Lower lobe of right lung (tissue), 2 donors: Measurements from ENCODE around the gene RASSF8. TPM values are rescaled to one million over a fixed set of nuclear protein-coding genes. Genes with fewer than 3 reads are reported as not detected.
"Not testable (repeated sequence)": the region's sequence is repeated elsewhere in the genome, so short reads cannot be mapped to it uniquely, and the experiment has no call there.

Experiments
- ATAC-seq, 2 donors: fragments of 200-7000 bp; cut with Tn5 transposase; one replicate each; pipeline ENCODE4 v1.9.1; 2020 to 2022; ENCODE audit warnings: mild to moderate bottlenecking in 2 of 2, moderate library complexity in 2 of 2
- DNase-seq: peaks from one replicate; pipeline ENCODE4 v3.0.0-alpha.2; 2020
- H3K27ac ChIP-seq: fragments of 200-600 bp; one replicate; pipeline ENCODE4 v1.8.0; 2022
- H3K27me3 ChIP-seq: fragments of 200-600 bp; one replicate; pipeline ENCODE4 v1.8.0; 2022; ENCODE audit warnings: low read depth
- H3K36me3 ChIP-seq: fragments of 200-600 bp; one replicate; pipeline ENCODE4 v1.8.0; 2022; ENCODE audit warnings: mild to moderate bottlenecking
- H3K4me1 ChIP-seq: fragments of 200-600 bp; one replicate; pipeline ENCODE4 v1.8.0; 2022
- H3K4me3 ChIP-seq: fragments of 200-600 bp; one replicate; pipeline ENCODE4 v1.8.0; 2022; ENCODE audit warnings: mild to moderate bottlenecking
- H3K9me3 ChIP-seq: fragments of 200-600 bp; one replicate; pipeline ENCODE4 v1.8.0; 2022
- intact Hi-C: fragments of 100-400 bp; cut with DNase I; formaldehyde crosslinking; loops from one replicate; pipeline ENCODE4 v1.11.0; 2022
- total RNA-seq: library from RNA; stranded (reverse); fragmentation: NEBNext Ultra II Directional; extraction: Animal tissue kit (Norgen Biotek cat#: 25700); gene quantifications from one replicate; pipeline ENCODE4 v1.2.1, GENCODE V29; 2021
- TF ChIP-seq, protein P1 (sequence below): fragments of 200-600 bp; IDR thresholded peaks from one replicate; pipeline ENCODE4 v1.8.0; 2022; ENCODE audit warnings: antibody characterized with exemption, mild to moderate bottlenecking
- donor health status: DM: no; HTN: yes; CAD: no; lungs with severe emphysema.

Gene RASSF8
- total RNA-seq, 1 donor from 2014 or later, result 62.1 TPM

DNA sequence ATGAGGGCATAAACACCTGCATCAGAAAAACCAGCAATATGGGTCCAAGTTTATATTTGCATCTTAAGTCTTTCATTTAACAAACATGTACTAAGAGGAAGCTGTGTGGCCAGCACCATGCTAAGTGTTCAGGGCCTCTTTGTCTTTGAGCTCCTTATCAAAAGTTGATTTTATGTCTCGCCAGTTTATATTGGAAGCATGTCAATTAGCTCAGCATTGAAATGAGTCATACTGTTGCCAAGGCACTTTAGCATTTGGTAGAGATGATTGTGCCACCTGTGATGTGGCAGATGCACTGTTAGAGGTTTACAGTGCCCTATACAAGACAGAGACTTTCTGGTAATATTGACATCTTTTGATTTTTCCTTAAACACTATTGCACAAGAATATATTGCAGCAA, 97.9 kb downstream of the RASSF8 start:
- H3K36me3 ChIP-seq, result no peaks in the 10 kb centered on the region
- TF ChIP-seq, protein P1, sequence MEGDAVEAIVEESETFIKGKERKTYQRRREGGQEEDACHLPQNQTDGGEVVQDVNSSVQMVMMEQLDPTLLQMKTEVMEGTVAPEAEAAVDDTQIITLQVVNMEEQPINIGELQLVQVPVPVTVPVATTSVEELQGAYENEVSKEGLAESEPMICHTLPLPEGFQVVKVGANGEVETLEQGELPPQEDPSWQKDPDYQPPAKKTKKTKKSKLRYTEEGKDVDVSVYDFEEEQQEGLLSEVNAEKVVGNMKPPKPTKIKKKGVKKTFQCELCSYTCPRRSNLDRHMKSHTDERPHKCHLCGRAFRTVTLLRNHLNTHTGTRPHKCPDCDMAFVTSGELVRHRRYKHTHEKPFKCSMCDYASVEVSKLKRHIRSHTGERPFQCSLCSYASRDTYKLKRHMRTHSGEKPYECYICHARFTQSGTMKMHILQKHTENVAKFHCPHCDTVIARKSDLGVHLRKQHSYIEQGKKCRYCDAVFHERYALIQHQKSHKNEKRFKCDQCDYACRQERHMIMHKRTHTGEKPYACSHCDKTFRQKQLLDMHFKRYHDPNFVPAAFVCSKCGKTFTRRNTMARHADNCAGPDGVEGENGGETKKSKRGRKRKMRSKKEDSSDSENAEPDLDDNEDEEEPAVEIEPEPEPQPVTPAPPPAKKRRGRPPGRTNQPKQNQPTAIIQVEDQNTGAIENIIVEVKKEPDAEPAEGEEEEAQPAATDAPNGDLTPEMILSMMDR, result no peak
- intact Hi-C loops, result no loop called here
- H3K9me3 ChIP-seq, result no peaks in the 10 kb centered on the region
- H3K4me3 ChIP-seq, result no peak overlapping the region
- H3K4me1 ChIP-seq, result peaks cover 5% of the 10 kb centered on the region
- ATAC-seq, result peak; percentile 75 to 89
- DNase-seq, result no peak
- no peak overlapping the region for H3K27ac ChIP-seq
- no peaks in the 10 kb centered on the region for H3K27me3 ChIP-seq

DNA sequence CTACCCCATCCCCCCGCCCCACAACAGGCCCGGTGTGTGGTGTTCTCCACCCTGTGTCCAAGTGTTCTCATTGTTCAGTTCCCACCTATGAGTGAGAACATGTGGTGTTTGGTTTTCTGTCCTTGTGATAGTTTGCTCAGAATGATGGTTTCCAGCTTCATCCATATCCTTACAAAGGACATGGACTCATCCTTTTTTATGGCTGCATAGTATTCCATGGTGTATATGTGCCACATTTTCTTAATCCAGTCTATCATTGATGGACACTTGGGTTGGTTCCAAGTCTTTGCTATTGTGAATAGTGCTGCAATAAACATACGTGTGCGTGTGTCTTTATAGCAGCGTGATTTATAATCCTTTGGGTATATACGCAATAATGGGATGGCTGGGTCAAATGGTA, 98.8 kb downstream of the RASSF8 start:
- H3K36me3 ChIP-seq, H3K27me3 ChIP-seq, H3K4me3 ChIP-seq, DNase-seq, H3K9me3 ChIP-seq, H3K27ac ChIP-seq, H3K4me1 ChIP-seq, intact Hi-C loops, ATAC-seq: not testable (repeated sequence)

DNA sequence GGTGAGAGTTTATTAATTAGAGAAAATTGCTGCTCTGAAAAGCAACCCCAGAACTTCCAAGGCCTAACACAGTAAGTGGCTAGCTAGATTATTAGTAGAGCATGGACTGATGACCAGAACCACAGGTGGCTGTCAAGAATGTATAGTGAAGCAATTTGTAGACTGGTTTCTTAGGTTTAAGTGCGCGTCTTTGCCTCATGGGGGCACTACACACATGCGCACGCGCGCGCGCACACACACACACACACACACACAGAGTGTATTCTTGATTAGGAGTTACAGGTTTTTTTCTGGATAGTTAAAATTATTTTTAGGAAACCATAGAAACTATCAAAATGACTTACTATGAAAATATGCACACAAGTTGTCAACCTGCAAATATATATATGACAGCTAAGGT, 99.8 kb downstream of the RASSF8 start:
- DNase-seq (no peak), ATAC-seq (no peak)
- Histone ChIP-seq H3K4me1 (peaks cover 5% of the 10 kb centered on the region), H3K4me3 (no peak overlapping the region), H3K9me3 (no peaks in the 10 kb centered on the region), H3K27me3 (no peaks in the 10 kb centered on the region), H3K36me3 (no peaks in the 10 kb centered on the region), H3K27ac (no peak overlapping the region)
- TF ChIP-seq, protein P1, result no peak
- intact Hi-C loops, result no loop called here

DNA sequence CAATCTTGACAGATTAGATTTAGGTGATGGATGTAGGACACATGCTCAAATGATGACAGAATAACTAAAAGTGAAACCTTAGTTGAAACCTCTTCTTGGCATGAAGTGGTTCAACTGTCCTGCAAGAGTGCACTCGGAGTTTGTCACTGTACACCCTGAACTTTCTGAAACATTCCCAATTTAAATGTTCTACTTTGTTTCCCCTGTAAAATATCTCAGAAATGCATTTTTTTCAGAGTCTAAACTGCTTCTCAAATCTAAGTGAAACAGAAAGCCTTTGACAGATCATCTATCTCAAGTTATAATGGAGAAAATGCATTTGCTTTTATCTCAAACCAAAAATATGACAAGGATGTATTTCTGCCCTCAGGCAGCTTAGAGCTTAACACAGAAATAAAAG, 100.3 kb downstream of the RASSF8 start:
- TF ChIP-seq, protein P1, result no peak
- Histone ChIP-seq H3K27me3 (no peaks in the 10 kb centered on the region), H3K4me1 (peaks cover under 1% of the 10 kb centered on the region), H3K27ac (no peak overlapping the region), H3K36me3 (no peaks in the 10 kb centered on the region), H3K9me3 (no peaks in the 10 kb centered on the region), H3K4me3 (no peak overlapping the region)
- ATAC-seq (no peak), DNase-seq (no peak)
- intact Hi-C loops, result no loop called here

DNA sequence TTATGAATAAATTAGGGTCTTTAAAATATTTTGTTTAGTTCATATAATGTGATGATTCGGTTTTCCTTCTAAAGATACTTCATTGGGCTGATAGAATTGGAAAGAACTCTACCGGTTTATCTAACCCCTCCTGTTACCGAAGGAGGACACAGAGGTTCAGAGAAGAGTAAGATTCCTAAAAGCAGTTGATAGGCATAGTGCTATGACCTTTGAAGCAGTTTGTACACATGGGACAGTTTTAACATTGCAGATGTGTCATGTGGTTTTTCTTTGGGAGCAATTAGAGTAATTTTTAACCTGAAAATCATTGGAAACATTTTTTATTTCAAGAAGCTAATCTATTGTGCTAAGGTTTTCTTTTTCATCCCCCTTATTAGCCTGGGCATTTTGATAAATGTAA, 103.5 kb downstream of the RASSF8 start:
- TF ChIP-seq, protein P1, result no peak
- intact Hi-C loops, result no loop called here
- Histone ChIP-seq H3K4me3 (no peak overlapping the region), H3K27ac (no peak overlapping the region), H3K4me1 (no peaks in the 10 kb centered on the region), H3K27me3 (no peaks in the 10 kb centered on the region), H3K9me3 (no peaks in the 10 kb centered on the region), H3K36me3 (no peaks in the 10 kb centered on the region)
- DNase-seq (no peak), ATAC-seq (no peak)

DNA sequence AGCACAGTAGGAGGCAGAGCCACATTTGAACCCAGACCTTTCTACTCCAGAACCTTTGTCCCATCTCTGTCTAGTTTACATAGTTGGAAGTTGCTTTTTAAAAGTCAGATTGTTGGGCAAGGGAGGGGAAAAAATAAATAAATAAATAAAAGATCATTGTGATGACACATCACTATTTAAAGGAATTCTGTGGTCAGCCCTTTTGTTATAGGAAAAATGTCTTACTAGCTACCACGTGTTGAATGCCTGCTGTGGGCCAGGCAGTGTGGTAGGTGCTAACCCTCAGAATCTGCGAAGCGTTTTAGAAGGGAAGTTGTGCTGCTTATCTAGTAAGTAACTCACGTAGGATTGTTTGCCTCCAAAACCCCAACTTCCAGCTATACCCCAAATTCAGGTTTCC, 104.1 kb downstream of the RASSF8 start:
- H3K27ac ChIP-seq, result no peak overlapping the region
- H3K4me1 ChIP-seq, result no peaks in the 10 kb centered on the region
- H3K9me3 ChIP-seq, result no peaks in the 10 kb centered on the region
- no peak for DNase-seq
- H3K27me3 ChIP-seq, result no peaks in the 10 kb centered on the region
- H3K4me3 ChIP-seq, result no peak overlapping the region
- no peaks in the 10 kb centered on the region for H3K36me3 ChIP-seq
- intact Hi-C loops, result no loop called here
- TF ChIP-seq, protein P1, result no peak
- ATAC-seq, result no peak
